Vagina (tissue), 2 donors: ENCODE data around the gene MKRN2. TPM values are rescaled to one million over a fixed set of nuclear protein-coding genes. Genes with fewer than 3 reads are reported as not detected.

Source experiments
- DNase-seq, 2 donors: peaks; one replicate each; pipeline ENCODE4 v3.0.0-alpha.2; 2017; ENCODE audit errors: extremely low spot score in 2 of 2
- H3K27ac ChIP-seq: fragments of 200-600 bp; sonication (generic); one replicate; pipeline ENCODE4 v1.5.1; 2019
- H3K27me3 ChIP-seq: fragments of 200-600 bp; sonication (generic); one replicate; pipeline ENCODE4 v1.5.1; 2019
- H3K36me3 ChIP-seq, 2 donors: fragments of 200-600 bp; sonication (generic); one replicate each; pipeline ENCODE4 v1.5.1; 2017 to 2019
- H3K4me1 ChIP-seq: fragments of 200-600 bp; sonication (generic); one replicate; pipeline ENCODE4 v1.5.1; 2019
- H3K4me3 ChIP-seq, 2 donors: fragments of 200-600 bp; sonication (generic); 1 replicate in 1 of 2; 2 replicates in 1 of 2; pipeline ENCODE4 v1.5.1; 2016 to 2019
- H3K9me3 ChIP-seq: fragments of 200-600 bp; sonication (generic); one replicate; pipeline ENCODE4 v1.5.1; 2019
- POLR2A ChIP-seq, 2 donors: fragments of 450-650 bp; IDR thresholded peaks; one replicate each; pipeline ENCODE4 v1.6.1; 2017; ENCODE audit warnings: antibody characterized with exemption in 2 of 2, mild to moderate bottlenecking in 2 of 2, moderate library complexity in 2 of 2
- POLR2AphosphoS5 ChIP-seq, 2 donors: sonication (generic); formaldehyde crosslinking; IDR thresholded peaks; one replicate each; pipeline ENCODE4 v1.9.0; 2017; ENCODE audit warnings: antibody characterized with exemption in 2 of 2, mild to moderate bottlenecking in 2 of 2, low read depth in 1 of 2; ENCODE audit not compliant: insufficient read depth in 1 of 2
- intact Hi-C: fragments of 100-400 bp; cut with DNase I; formaldehyde crosslinking; loops from one replicate; pipeline ENCODE4 v1.15.1; 2023
- total RNA-seq: library from RNA; depleted of rRNA; stranded (reverse); fragments of >200 nt; gene quantifications from one replicate; pipeline ENCODE4 v1.2.3, GENCODE V29; 2016
- TF ChIP-seq, protein P1 (sequence below), 3 experiments: fragments of 450-650 bp in 2 of 3; fragments of 200-600 bp in 1 of 3; sonication (generic) in 1 of 3; IDR thresholded peaks; one replicate each; pipeline ENCODE4 v1.5.1; 2017 to 2019; ENCODE audit warnings: antibody characterized with exemption in 3 of 3, mild to moderate bottlenecking in 2 of 3, moderate library complexity in 2 of 3

Gene MKRN2
- total RNA-seq, 1 donor from 2014 or later: 28.5 TPM

DNA sequence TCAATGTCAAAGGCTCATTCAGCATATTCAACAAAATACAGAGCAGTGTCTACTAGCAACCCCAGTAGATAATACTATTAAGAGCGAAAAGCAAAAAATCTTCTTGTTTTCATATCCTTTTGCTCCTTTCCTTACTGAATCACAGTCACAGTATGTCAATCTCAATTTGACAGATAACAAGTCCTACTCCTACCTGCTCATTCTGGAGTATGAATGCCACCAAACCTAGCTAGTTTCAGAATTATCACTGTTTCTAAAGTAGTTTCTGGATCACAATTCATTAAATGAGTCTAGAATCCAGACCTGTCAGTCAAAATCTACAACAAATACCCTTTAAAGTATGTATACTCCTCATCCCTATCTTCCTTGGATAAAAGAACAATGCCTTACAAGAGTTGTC, 51.5 kb downstream of the MKRN2 start:
- no peaks in the 10 kb centered on the region for H3K27me3 ChIP-seq
- no peaks in the 10 kb centered on the region for H3K4me1 ChIP-seq
- no peak overlapping the region for H3K27ac ChIP-seq
- peaks cover 0 to 34% of the 10 kb centered on the region in 2 donors for H3K36me3 ChIP-seq
- H3K4me3 ChIP-seq: no peak overlapping the region
- H3K9me3 ChIP-seq: no peaks in the 10 kb centered on the region
- intact Hi-C loops: no loop called here
- TF ChIP-seq POLR2A (IDR thresholded peaks at IDR 0.05) (no peak), POLR2AphosphoS5 (IDR thresholded peaks at IDR 0.05; ENCODE audit: insufficient read depth in 1 of 2, low read depth in 1 of 2) (no peak)
- TF ChIP-seq, protein P1, sequence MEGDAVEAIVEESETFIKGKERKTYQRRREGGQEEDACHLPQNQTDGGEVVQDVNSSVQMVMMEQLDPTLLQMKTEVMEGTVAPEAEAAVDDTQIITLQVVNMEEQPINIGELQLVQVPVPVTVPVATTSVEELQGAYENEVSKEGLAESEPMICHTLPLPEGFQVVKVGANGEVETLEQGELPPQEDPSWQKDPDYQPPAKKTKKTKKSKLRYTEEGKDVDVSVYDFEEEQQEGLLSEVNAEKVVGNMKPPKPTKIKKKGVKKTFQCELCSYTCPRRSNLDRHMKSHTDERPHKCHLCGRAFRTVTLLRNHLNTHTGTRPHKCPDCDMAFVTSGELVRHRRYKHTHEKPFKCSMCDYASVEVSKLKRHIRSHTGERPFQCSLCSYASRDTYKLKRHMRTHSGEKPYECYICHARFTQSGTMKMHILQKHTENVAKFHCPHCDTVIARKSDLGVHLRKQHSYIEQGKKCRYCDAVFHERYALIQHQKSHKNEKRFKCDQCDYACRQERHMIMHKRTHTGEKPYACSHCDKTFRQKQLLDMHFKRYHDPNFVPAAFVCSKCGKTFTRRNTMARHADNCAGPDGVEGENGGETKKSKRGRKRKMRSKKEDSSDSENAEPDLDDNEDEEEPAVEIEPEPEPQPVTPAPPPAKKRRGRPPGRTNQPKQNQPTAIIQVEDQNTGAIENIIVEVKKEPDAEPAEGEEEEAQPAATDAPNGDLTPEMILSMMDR (IDR thresholded peaks at IDR 0.05): no peak
- DNase-seq: no peak

DNA sequence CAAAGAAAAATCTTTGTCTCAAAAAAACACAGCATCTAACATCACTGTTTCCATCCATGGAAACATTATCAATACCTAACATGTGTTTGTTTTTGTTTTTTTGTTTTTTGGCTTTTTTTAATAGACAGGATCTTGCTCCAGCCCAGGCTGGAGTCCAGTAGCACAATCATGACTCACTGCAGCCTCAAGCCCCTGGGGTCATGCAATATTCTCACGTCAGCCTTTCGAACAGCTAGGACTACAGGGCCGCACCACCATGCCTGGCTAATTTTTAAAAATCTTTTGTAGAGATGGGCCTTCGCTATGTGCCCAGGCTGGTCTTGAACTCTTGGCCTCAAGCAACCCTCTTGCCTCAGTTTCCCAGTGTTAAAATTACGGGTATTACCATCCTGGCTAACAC, 54.2 kb downstream of the MKRN2 start:
- DNase-seq: no peak
- no peak overlapping the region for H3K27ac ChIP-seq
- TF ChIP-seq POLR2A (IDR thresholded peaks at IDR 0.05) (no peak), POLR2AphosphoS5 (IDR thresholded peaks at IDR 0.05; ENCODE audit: insufficient read depth in 1 of 2, low read depth in 1 of 2) (no peak)
- TF ChIP-seq, protein P1 (IDR thresholded peaks at IDR 0.05): no peak
- H3K36me3 ChIP-seq: peaks cover 0 to 31% of the 10 kb centered on the region in 2 donors
- no peaks in the 10 kb centered on the region for H3K4me1 ChIP-seq
- H3K27me3 ChIP-seq: no peaks in the 10 kb centered on the region
- H3K9me3 ChIP-seq: no peaks in the 10 kb centered on the region
- intact Hi-C loops: no loop called here
- H3K4me3 ChIP-seq: no peak overlapping the region

- intact Hi-C loops: no loop called here
- H3K27ac ChIP-seq: no peak overlapping the region
- DNase-seq: no peak
- H3K27me3 ChIP-seq: no peaks in the 10 kb centered on the region
- no peaks in the 10 kb centered on the region for H3K9me3 ChIP-seq
- no peak for TF ChIP-seq POLR2A (IDR thresholded peaks at IDR 0.05)
- TF ChIP-seq, protein P1 (IDR thresholded peaks at IDR 0.05): no peak
- no peak for TF ChIP-seq POLR2AphosphoS5 (IDR thresholded peaks at IDR 0.05; ENCODE audit: insufficient read depth in 1 of 2, low read depth in 1 of 2)
- H3K4me1 ChIP-seq: peaks cover 9% of the 10 kb centered on the region
- H3K4me3 ChIP-seq: no peak overlapping the region
- H3K36me3 ChIP-seq: peaks cover 0 to 32% of the 10 kb centered on the region in 2 donors
Measured at GRCh38 chr3:12612514-12613226, 55.8 kb downstream of the MKRN2 start.

GRCh38 chr3:12613250-12613649, 56.4 kb downstream of the MKRN2 start:
- no peaks in the 10 kb centered on the region for H3K27me3 ChIP-seq
- TF ChIP-seq POLR2A (IDR thresholded peaks at IDR 0.05): no peak
- H3K36me3 ChIP-seq: peaks cover 0 to 36% of the 10 kb centered on the region in 2 donors
- intact Hi-C loops: no loop called here
- no peak overlapping the region for H3K27ac ChIP-seq
- no peak for DNase-seq
- H3K4me3 ChIP-seq: no peak overlapping the region
- peaks cover 9% of the 10 kb centered on the region for H3K4me1 ChIP-seq
- no peaks in the 10 kb centered on the region for H3K9me3 ChIP-seq

- Histone ChIP-seq H3K27ac (no peak overlapping the region), H3K27me3 (no peaks in the 10 kb centered on the region), H3K4me3 (no peak overlapping the region), H3K36me3 (peaks cover 0 to 30% of the 10 kb centered on the region in 2 donors), H3K9me3 (no peaks in the 10 kb centered on the region), H3K4me1 (peaks cover 14% of the 10 kb centered on the region)
- DNase-seq: no peak
- TF ChIP-seq POLR2A (IDR thresholded peaks at IDR 0.05) (no peak), POLR2AphosphoS5 (IDR thresholded peaks at IDR 0.05; ENCODE audit: insufficient read depth in 1 of 2, low read depth in 1 of 2) (no peak)
- TF ChIP-seq, protein P1 (IDR thresholded peaks at IDR 0.05): no peak
- intact Hi-C loops: no loop called here
Measured at GRCh38 chr3:12615266-12615665, 58.4 kb downstream of the MKRN2 start.
